NCI-H2107 treated with DMSO at 0.1 percent for 48 hours (cell line): Measurements from ENCODE around the gene IRF2BPL.
A peak's percentile ranks its signal among the peaks of the same experiment; 100 is the strongest.

Experiments used
- DNase-seq: peaks from one replicate; lab custom pipeline; 2025; ENCODE audit not compliant: unreplicated experiment; lab: John Stamatoyannopoulos, UW

Gene IRF2BPL

GRCh38 chr14:77014004-77014604 lies 14.4 kb downstream of the IRF2BPL start:
- DNase-seq, result no peak

GRCh38 chr14:77012193-77012765 lies 16.2 kb downstream of the IRF2BPL start:
- no peak for DNase-seq

GRCh38 chr14:77011245-77011644 lies 17.3 kb downstream of the IRF2BPL start:
- DNase-seq, result peak; percentile 52

GRCh38 chr14:77009014-77009413 lies 19.5 kb downstream of the IRF2BPL start:
- DNase-seq, result no peak

- DNase-seq, result no peak
Observed at GRCh38 chr14:77008541-77008940, 20.0 kb downstream of the IRF2BPL start.

- DNase-seq, result no peak
Observed at GRCh38 chr14:77007975-77008421, 20.5 kb downstream of the IRF2BPL start.

- no peak for DNase-seq
Observed at GRCh38 chr14:77007183-77007974, 21.1 kb downstream of the IRF2BPL start.

GRCh38 chr14:77006132-77006531 lies 22.4 kb downstream of the IRF2BPL start:
- DNase-seq, result no peak

GRCh38 chr14:77005559-77005958 lies 22.9 kb downstream of the IRF2BPL start:
- no peak for DNase-seq

GRCh38 chr14:77004711-77005460 lies 23.6 kb downstream of the IRF2BPL start:
- DNase-seq, result no peak

GRCh38 chr14:77003960-77004710 lies 24.4 kb downstream of the IRF2BPL start:
- DNase-seq, result no peak

GRCh38 chr14:77002889-77003288 lies 25.6 kb downstream of the IRF2BPL start:
- no peak for DNase-seq

- no peak for DNase-seq
Observed at GRCh38 chr14:77002335-77002734, 26.2 kb downstream of the IRF2BPL start.

GRCh38 chr14:77000340-77001270 lies 27.9 kb downstream of the IRF2BPL start:
- peak; percentile 85 for DNase-seq

GRCh38 chr14:76998910-76999309 lies 29.6 kb downstream of the IRF2BPL start:
- DNase-seq, result no peak

- DNase-seq, result no peak
Observed at GRCh38 chr14:76997257-76997970, 31.1 kb downstream of the IRF2BPL start.

GRCh38 chr14:76996563-76997146 lies 31.9 kb downstream of the IRF2BPL start:
- DNase-seq, result no peak

GRCh38 chr14:76995279-76996035 lies 33.1 kb downstream of the IRF2BPL start:
- DNase-seq, result peak; percentile 38
